A549 (cell line): Measurements from ENCODE around the gene A2ML1.

ENCODE experiments used
- CBX2 ChIP-seq: fragments of 200-600 bp; sonication (generic); IDR thresholded peaks from 2 replicates; pipeline ENCODE4 v1.6.1; 2016; ENCODE audit warnings: low read depth, mild to moderate bottlenecking, borderline replicate concordance
- CBX8 ChIP-seq: fragments of 200-600 bp; sonication (generic); IDR thresholded peaks from 2 replicates; pipeline ENCODE4 v1.6.1; 2016
- CHD2 ChIP-seq: fragments of 150-350 bp; IDR thresholded peaks from 2 replicates; pipeline ENCODE4 v1.6.1; 2014; ENCODE audit warnings: low read length; ENCODE audit not compliant: partially characterized antibody
- CTCF ChIP-seq: fragments of >200 bp; sonication (Bioruptor Twin); formaldehyde crosslinking; IDR thresholded peaks from 3 replicates; pipeline ENCODE4 v1.5.1; 2016
- ELK1 ChIP-seq: fragments of 150-350 bp; IDR thresholded peaks from 2 replicates; pipeline ENCODE4 v1.6.1; 2014; ENCODE audit warnings: low read depth, mild to moderate bottlenecking, low read length
- GATA3 ChIP-seq: IDR thresholded peaks from 2 replicates; pipeline ENCODE4 v1.6.1; 2012; ENCODE audit warnings: borderline replicate concordance
- HMGXB4 ChIP-seq: fragments of 250-450 bp; sonication (Bioruptor Pico); IDR thresholded peaks from 2 replicates; pipeline ENCODE4 v1.5.0; 2021; ENCODE audit warnings: mild to moderate bottlenecking, moderate library complexity, borderline replicate concordance
- HOXB5 ChIP-seq: fragments of 250-450 bp; sonication (Bioruptor Pico); IDR thresholded peaks from 2 replicates; pipeline ENCODE4 v1.5.0; 2020; ENCODE audit warnings: mild to moderate bottlenecking, moderate library complexity
- KDM1A ChIP-seq: fragments of 200-600 bp; sonication (generic); IDR thresholded peaks from 2 replicates; pipeline ENCODE4 v1.6.1; 2016; ENCODE audit warnings: low read depth, mild to moderate bottlenecking
- POLR2A ChIP-seq: IDR thresholded peaks from 2 replicates; pipeline ENCODE4 v1.6.1; 2012; ENCODE audit warnings: mild to moderate bottlenecking, low read length
- RAD21 ChIP-seq, 2 experiments: fragments of >200 bp in 1 of 2; sonication (Bioruptor Twin) in 1 of 2; formaldehyde crosslinking in 1 of 2; IDR thresholded peaks in 1 of 2; conservative IDR thresholded peaks in 1 of 2; 2 replicates in 1 of 2; 3 replicates in 1 of 2; pipeline ENCODE4 v1.6.1; 2012 to 2018; ENCODE audit warnings: inconsistent platforms in 1 of 2
- ZSCAN20 ChIP-seq: fragments of 250-450 bp; sonication (Bioruptor Pico); IDR thresholded peaks from 2 replicates; pipeline ENCODE4 v1.8.0; 2022; ENCODE audit warnings: mild to moderate bottlenecking, moderate library complexity

GRCh38 chr12:8890313-8891085, 68.1 kb downstream of the A2ML1 start:
- TF ChIP-seq CTCF (peak; percentile 96), CBX8 (no peak), RAD21 (conservative IDR thresholded peaks at IDR 0.05 in 1 of 2, IDR thresholded peaks at IDR 0.05 in 1 of 2) (peak; percentile 79 to 82), ZSCAN20 (CRISPR knock-in tag) (no peak), ELK1 (no peak), HMGXB4 (no peak), KDM1A (no peak), POLR2A (no peak), CBX2 (no peak), HOXB5 (CRISPR knock-in tag) (no peak), CHD2 (no peak), GATA3 (no peak)
